Cardiac muscle cell (in vitro differentiated cells and primary cell): ENCODE results near the gene HCN2. TPM values are rescaled to one million over a fixed set of nuclear protein-coding genes. Genes with fewer than 3 reads are reported as not detected.
"Not testable (repeated sequence)": the region's sequence is repeated elsewhere in the genome, so short reads cannot be mapped to it uniquely, and the experiment has no call there.

Source experiments
- DNase-seq, 2 donors: peaks; one replicate each; pipeline versions ENCODE4 v3.0.0 to v3.0.0-alpha.2; 2010 to 2017; ENCODE audit warnings: low read depth in 1 of 2, low spot score in 1 of 2
- H3K27ac ChIP-seq: fragments of 200-600 bp; sonication (generic); 2 replicates; pipeline ENCODE4 v1.5.1; 2016
- H3K27me3 ChIP-seq: fragments of 200-600 bp; sonication (generic); 2 replicates; pipeline ENCODE4 v1.6.0; 2016; ENCODE audit warnings: control low read depth
- H3K36me3 ChIP-seq: fragments of 200-600 bp; sonication (generic); 2 replicates; pipeline ENCODE4 v1.5.1; 2016; ENCODE audit warnings: control low read depth
- H3K4me1 ChIP-seq: fragments of 200-600 bp; sonication (generic); 2 replicates; pipeline ENCODE4 v1.8.1; 2017; ENCODE audit warnings: low read depth, mild to moderate bottlenecking, mixed run types
- H3K4me3 ChIP-seq: fragments of 200-600 bp; sonication (generic); 2 replicates; pipeline ENCODE4 v1.5.1; 2016; ENCODE audit warnings: mild to moderate bottlenecking
- H3K9me3 ChIP-seq: fragments of 200-600 bp; sonication (generic); 2 replicates; pipeline ENCODE4 v1.5.1; 2017; ENCODE audit warnings: low read depth, mild to moderate bottlenecking, control low read depth
- polyA plus RNA-seq: library from polyadenylated mRNA; unstranded; fragments of >200 nt; fragmentation: Nextera tagmentation; extraction: Ambion mirVana; gene quantifications from 2 replicates; pipeline ENCODE4 v1.2.1, GENCODE V29; 2016
- total RNA-seq: library from RNA; depleted of rRNA; stranded (reverse); fragments of >200 nt; gene quantifications from 2 replicates; pipeline ENCODE4 v1.2.3, GENCODE V29; 2016
- TF ChIP-seq, protein P1 (sequence below): IDR thresholded peaks from 2 replicates; pipeline ENCODE4 v1.5.1; 2012; ENCODE audit warnings: low read depth, mild to moderate bottlenecking, low read length

The HCN2 gene
- total and polyA plus RNA-seq, 2 experiments from 2014 or later = 0.46 to 1.0 TPM

DNA sequence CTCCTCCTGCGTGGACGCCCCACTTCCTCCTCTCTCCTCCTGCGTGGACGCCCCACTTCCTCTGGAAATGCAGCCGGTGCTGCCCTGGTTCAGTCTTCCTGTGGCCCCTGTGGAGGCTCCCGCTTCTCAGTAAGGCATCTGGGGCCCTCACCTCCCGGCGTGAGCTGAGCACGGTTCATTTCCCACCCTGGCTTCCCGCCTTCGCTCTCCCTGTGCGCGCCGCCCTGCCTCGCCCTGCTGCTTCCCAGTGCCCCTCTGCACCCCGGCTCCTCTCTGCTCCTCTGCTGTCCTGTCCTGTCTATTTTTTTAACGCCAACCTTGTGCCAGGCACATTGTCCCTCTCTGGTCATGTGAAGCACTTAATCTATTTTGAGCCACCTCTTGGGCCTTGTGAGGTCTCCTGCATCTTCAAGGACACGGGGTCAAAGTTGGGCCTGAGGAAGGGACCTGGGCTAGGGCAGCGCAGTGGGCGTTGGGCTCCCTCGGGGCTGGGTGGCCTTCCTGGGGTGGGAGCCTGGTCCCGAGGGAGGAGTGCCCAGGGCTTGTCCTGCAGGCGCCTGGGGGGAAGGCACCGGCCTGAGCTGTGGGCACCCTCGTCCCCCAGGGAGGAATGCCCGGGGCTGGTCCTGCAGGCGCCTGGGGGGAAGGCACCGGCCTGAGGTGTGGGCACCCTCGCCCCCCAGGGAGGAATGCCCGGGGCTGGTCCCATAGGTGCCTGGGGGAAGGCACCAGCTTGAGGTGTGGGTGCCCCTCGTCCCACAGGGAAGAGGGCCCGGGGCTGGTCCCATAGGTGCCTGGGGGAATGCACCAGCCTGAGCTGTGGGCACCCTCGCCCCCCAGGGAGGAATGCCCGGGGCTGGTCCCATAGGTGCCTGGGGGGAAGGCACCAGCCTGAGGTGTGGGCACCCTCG, 13.0 kb downstream of the HCN2 start:
- Histone ChIP-seq H3K36me3 (no peaks in the 10 kb centered on the region), H3K4me1 (no peaks in the 10 kb centered on the region), H3K27ac (no peak overlapping the region), H3K4me3 (no peak overlapping the region), H3K27me3 (no peaks in the 10 kb centered on the region), H3K9me3 (no peaks in the 10 kb centered on the region)
- TF ChIP-seq, protein P1, sequence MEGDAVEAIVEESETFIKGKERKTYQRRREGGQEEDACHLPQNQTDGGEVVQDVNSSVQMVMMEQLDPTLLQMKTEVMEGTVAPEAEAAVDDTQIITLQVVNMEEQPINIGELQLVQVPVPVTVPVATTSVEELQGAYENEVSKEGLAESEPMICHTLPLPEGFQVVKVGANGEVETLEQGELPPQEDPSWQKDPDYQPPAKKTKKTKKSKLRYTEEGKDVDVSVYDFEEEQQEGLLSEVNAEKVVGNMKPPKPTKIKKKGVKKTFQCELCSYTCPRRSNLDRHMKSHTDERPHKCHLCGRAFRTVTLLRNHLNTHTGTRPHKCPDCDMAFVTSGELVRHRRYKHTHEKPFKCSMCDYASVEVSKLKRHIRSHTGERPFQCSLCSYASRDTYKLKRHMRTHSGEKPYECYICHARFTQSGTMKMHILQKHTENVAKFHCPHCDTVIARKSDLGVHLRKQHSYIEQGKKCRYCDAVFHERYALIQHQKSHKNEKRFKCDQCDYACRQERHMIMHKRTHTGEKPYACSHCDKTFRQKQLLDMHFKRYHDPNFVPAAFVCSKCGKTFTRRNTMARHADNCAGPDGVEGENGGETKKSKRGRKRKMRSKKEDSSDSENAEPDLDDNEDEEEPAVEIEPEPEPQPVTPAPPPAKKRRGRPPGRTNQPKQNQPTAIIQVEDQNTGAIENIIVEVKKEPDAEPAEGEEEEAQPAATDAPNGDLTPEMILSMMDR = no peak
- DNase-seq = no peak

DNA sequence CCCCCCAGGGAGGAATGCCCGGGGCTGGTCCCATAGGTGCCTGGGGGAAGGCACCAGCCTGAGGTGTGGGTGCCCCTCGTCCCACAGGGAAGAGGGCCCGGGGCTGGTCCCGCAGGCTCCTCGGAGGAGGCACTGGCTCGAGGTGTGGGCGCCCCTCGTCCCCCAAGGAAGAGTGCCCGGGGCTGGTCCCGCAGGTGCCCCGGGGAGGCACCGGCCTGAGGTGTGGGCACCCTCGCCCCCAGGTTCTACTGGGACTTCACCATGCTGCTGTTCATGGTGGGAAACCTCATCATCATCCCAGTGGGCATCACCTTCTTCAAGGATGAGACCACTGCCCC, 13.6 kb downstream of the HCN2 start:
- not testable (repeated sequence) for H3K9me3 ChIP-seq, H3K27ac ChIP-seq, H3K4me1 ChIP-seq, H3K36me3 ChIP-seq, DNase-seq, H3K4me3 ChIP-seq, H3K27me3 ChIP-seq

DNA sequence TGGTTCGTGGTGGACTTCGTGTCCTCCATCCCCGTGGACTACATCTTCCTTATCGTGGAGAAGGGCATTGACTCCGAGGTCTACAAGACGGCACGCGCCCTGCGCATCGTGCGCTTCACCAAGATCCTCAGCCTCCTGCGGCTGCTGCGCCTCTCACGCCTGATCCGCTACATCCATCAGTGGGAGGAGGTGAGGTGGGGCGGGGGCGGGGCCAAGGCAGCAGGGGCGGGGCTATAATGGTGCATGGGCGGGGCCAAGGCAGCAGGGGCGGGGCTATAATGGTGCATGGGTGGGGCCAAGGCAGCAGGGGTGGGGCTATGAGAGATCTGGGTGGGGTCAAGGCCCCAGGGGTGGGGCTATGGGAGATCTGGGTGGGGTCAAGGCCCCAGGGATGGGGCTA, 14.1 kb downstream of the HCN2 start:
- not testable (repeated sequence) for H3K9me3 ChIP-seq, DNase-seq, H3K4me1 ChIP-seq, H3K27me3 ChIP-seq, H3K4me3 ChIP-seq, H3K27ac ChIP-seq, H3K36me3 ChIP-seq

- H3K27ac ChIP-seq = no peak overlapping the region
- TF ChIP-seq, protein P1 = no peak
- no peaks in the 10 kb centered on the region for H3K9me3 ChIP-seq
- H3K4me3 ChIP-seq = no peak overlapping the region
- no peaks in the 10 kb centered on the region for H3K27me3 ChIP-seq
- H3K4me1 ChIP-seq = no peaks in the 10 kb centered on the region
- no peaks in the 10 kb centered on the region for H3K36me3 ChIP-seq
- DNase-seq = no peak
Measured at GRCh38 chr19:604355-604754, 14.7 kb downstream of the HCN2 start.

DNA sequence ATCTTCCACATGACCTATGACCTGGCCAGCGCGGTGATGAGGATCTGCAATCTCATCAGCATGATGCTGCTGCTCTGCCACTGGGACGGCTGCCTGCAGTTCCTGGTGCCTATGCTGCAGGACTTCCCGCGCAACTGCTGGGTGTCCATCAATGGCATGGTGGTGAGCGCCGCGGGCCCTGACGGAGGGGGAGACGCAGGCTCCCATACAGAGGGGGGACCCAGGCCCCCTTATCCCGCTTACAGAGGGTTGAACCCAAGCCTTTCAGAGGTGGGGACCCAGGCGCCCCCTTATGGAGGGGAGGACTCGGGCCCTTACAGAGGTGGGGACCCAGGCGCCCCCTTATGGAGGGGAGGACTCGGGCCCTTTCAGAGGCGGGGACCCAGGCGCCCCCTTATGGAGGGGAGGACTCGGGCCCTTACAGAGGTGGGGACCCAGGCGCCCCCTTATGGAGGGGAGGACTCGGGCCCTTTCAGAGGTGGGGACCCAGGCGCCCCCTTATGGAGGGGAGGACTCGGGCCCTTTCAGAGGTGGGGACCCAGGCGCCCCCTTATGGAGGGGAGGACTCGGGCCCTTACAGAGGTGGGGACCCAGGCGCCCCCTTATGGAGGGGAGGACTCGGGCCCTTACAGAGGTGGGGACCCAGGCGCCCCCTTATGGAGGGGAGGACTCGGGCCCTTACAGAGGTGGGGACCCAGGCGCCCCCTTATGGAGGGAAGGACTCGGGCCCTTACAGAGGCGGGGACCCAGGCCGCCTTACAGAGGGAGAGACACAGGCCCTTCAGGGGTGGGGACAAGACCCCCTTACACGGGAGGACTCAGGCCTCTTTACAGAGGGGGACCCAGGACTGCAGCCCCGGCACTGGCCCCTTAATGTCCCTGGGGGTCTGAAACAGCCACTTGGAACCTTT, 15.6 kb downstream of the HCN2 start:
- not testable (repeated sequence) for H3K27me3 ChIP-seq, H3K4me3 ChIP-seq, H3K4me1 ChIP-seq, DNase-seq, H3K36me3 ChIP-seq, H3K27ac ChIP-seq, H3K9me3 ChIP-seq

- no peak for DNase-seq
- H3K4me3 ChIP-seq = no peak overlapping the region
- H3K27ac ChIP-seq = no peak overlapping the region
- no peaks in the 10 kb centered on the region for H3K36me3 ChIP-seq
- TF ChIP-seq, protein P1 = no peak
- no peaks in the 10 kb centered on the region for H3K9me3 ChIP-seq
- H3K27me3 ChIP-seq = no peaks in the 10 kb centered on the region
- no peaks in the 10 kb centered on the region for H3K4me1 ChIP-seq
Measured at GRCh38 chr19:607301-608154, 17.8 kb downstream of the HCN2 start.
